Endothelial cell of umbilical vein (primary cell): ENCODE measurements around the gene C12orf76. TPM values are rescaled to one million over a fixed set of nuclear protein-coding genes. Genes with fewer than 3 reads are reported as not detected.

Source experiments
- BruUV-seq: library from RNA; stranded (reverse); fragments of 400-500 nt; replicated peaks from 2 replicates; lab custom pipeline; 2021; lab: Mats Ljungman, UMichigan
- CTCF ChIA-PET: fragments of 300-600, 350-600 bp; sonication (Branson Sonifier 250); formaldehyde crosslinking; loops from one replicate; lab custom pipeline; 2021; ENCODE audit warnings: antibody characterized with exemption, inconsistent platforms; lab: Charles Lee
- POLR2A ChIA-PET: fragments of 300-600, 350-600 bp; sonication (Branson Sonifier 250); formaldehyde crosslinking; loops from one replicate; lab custom pipeline; 2021; ENCODE audit warnings: antibody characterized with exemption, inconsistent platforms; lab: Charles Lee
- DNase-seq: peaks from one replicate; pipeline ENCODE4 v3.0.0-alpha.2; 2011; ENCODE audit warnings: low read depth, low spot score
- FAIRE-seq: peaks from 2 replicates; lab custom pipeline; 2011; peaks lifted over from hg19 to GRCh38; lab: Jason Lieb, UNC
- H2AFZ ChIP-seq: 2 replicates; pipeline ENCODE4 v1.6.0; 2012; ENCODE audit warnings: low read depth, low read length, control low read depth, inconsistent platforms
- H3K27ac ChIP-seq: 2 replicates; pipeline ENCODE4 v1.5.1; 2011; ENCODE audit warnings: low read depth, mild to moderate bottlenecking, control low read depth, low read length, moderate library complexity; ENCODE audit not compliant: insufficient read depth
- H3K27me3 ChIP-seq, 2 experiments: 2 replicates each; pipeline versions ENCODE4 v1.6.0 to v1.6.1; 2011; ENCODE audit warnings: low read length in 2 of 2, mixed read lengths in 1 of 2; ENCODE audit not compliant: control insufficient read depth in 2 of 2, insufficient read depth in 2 of 2
- H3K36me3 ChIP-seq, 2 experiments: 2 replicates in 1 of 2; 3 replicates in 1 of 2; pipeline ENCODE4 v1.5.1; 2011; ENCODE audit warnings: low read length in 2 of 2, mild to moderate bottlenecking in 1 of 2, moderate library complexity in 1 of 2; ENCODE audit not compliant: control insufficient read depth in 2 of 2, insufficient read depth in 2 of 2; ENCODE audit errors: extremely low read depth in 1 of 2
- H3K4me1 ChIP-seq: 3 replicates; pipeline ENCODE4 v1.5.1; 2011; ENCODE audit warnings: mild to moderate bottlenecking, low read length; ENCODE audit not compliant: control insufficient read depth, insufficient read depth; ENCODE audit errors: extremely low read depth
- H3K4me2 ChIP-seq: 2 replicates; pipeline ENCODE4 v1.6.1; 2011; ENCODE audit warnings: low read length, control low read depth, mixed read lengths; ENCODE audit not compliant: insufficient read depth
- H3K4me3 ChIP-seq, 3 experiments: fragments of 200-600 bp in 1 of 3; sonication (generic), shearing (Covaris generic) in 1 of 3; replicated peaks in 1 of 3; 2 replicates each; pipeline ENCODE4 v1.5.1; 2011 to 2016; ENCODE audit warnings: control low read depth in 3 of 3, low read length in 3 of 3, mild to moderate bottlenecking in 2 of 3, inconsistent platforms in 1 of 3, low read depth in 1 of 3, moderate library complexity in 1 of 3; ENCODE audit not compliant: insufficient read depth in 1 of 3
- H3K79me2 ChIP-seq: 2 replicates; pipeline ENCODE4 v1.6.0; 2012; ENCODE audit warnings: low read length, inconsistent platforms; ENCODE audit not compliant: control insufficient read depth, insufficient read depth
- H3K9ac ChIP-seq: replicated peaks from 2 replicates; pipeline ENCODE3; 2011; ENCODE audit warnings: low read length, control low read depth; ENCODE audit not compliant: insufficient read depth; ENCODE audit errors: extremely low read depth
- H3K9me1 ChIP-seq: replicated peaks from 3 replicates; pipeline ENCODE4 v1.6.0; 2011; ENCODE audit warnings: mild to moderate bottlenecking, low read length; ENCODE audit not compliant: control insufficient read depth, insufficient read depth; ENCODE audit errors: extremely low read depth
- H3K9me3 ChIP-seq: replicated peaks from 2 replicates; pipeline ENCODE4 v1.5.1; 2012; ENCODE audit warnings: low read length, inconsistent platforms; ENCODE audit not compliant: control insufficient read depth, insufficient read depth
- H4K20me1 ChIP-seq: replicated peaks from 2 replicates; pipeline ENCODE3; 2011; ENCODE audit warnings: mild to moderate bottlenecking, low read length; ENCODE audit not compliant: control insufficient read depth, insufficient read depth; ENCODE audit errors: extremely low read depth
- EZH2 ChIP-seq: IDR thresholded peaks from 2 replicates; pipeline ENCODE4 v1.6.1; 2012; ENCODE audit warnings: borderline replicate concordance, low read depth, mild to moderate bottlenecking, moderate library complexity, low read length, inconsistent platforms; ENCODE audit not compliant: severe bottlenecking
- GATA2 ChIP-seq: IDR thresholded peaks from 2 replicates; pipeline ENCODE4 v1.7.0; 2011; ENCODE audit warnings: low read depth, mild to moderate bottlenecking, moderate library complexity, mixed read lengths, low read length; ENCODE audit not compliant: insufficient read length, insufficient read depth
- JUN ChIP-seq: IDR thresholded peaks from 2 replicates; pipeline ENCODE4 v1.6.1; 2011; ENCODE audit warnings: borderline replicate concordance, low read depth; ENCODE audit not compliant: insufficient read length, insufficient read depth
- MYC ChIP-seq: IDR thresholded peaks from one replicate; pipeline ENCODE4 v1.6.1; 2011; ENCODE audit warnings: mild to moderate bottlenecking, low read depth, low read length
- POLR2A ChIP-seq: IDR thresholded peaks from 2 replicates; pipeline ENCODE4 v1.6.1; 2012; ENCODE audit warnings: low read depth, mild to moderate bottlenecking, control low read depth, low read length
- POLR2AphosphoS5 ChIP-seq: IDR thresholded peaks from 2 replicates; pipeline ENCODE4 v1.6.1; 2012; ENCODE audit warnings: low read depth, mild to moderate bottlenecking, control low read depth, low read length, moderate library complexity; ENCODE audit not compliant: insufficient read depth
- dilution Hi-C: fragments of 300-500 bp; cut with MboI; formaldehyde crosslinking; loops from one replicate; pipeline ENCODE4 v1.15.0; 2019; ENCODE audit warnings: low sequenced_read_pairs; ENCODE audit not compliant: extremely low pct_ligation_motif_present
- intact Hi-C: fragments of 100-400 bp; cut with micrococcal nuclease; formaldehyde crosslinking; loops from one replicate; pipeline ENCODE4 v1.10.0; 2022
- polyA plus RNA-seq, 4 experiments: library from polyadenylated mRNA; depleted of rRNA in 3 of 4; stranded (reverse) in 3 of 4; unstranded in 1 of 4; fragments of >200 nt; gene quantifications; 2 replicates each; pipeline versions ENCODE4 v1.2.1 to v1.2.3, GENCODE V29; 2011 to 2012; ENCODE audit warnings: missing spikeins in 1 of 4
- total RNA-seq: library from RNA; stranded (reverse); gene quantifications from 2 replicates; pipeline ENCODE4 v1.2.3, GENCODE V29; 2021
- TF ChIP-seq, protein P1 (sequence below), 2 donors: IDR thresholded peaks; 1 replicate in 1 of 2; 2 replicates in 1 of 2; pipeline ENCODE4 v1.5.1; 2011; ENCODE audit warnings: low read length in 2 of 2, mild to moderate bottlenecking in 2 of 2, moderate library complexity in 2 of 2, control low read depth in 1 of 2, inconsistent platforms in 1 of 2, low read depth in 1 of 2; ENCODE audit not compliant: insufficient read depth in 1 of 2; ENCODE audit errors: extremely low read depth in 1 of 2
- TF ChIP-seq, protein P2 (sequence below): IDR thresholded peaks from 2 replicates; pipeline ENCODE4 v1.6.1; 2011; ENCODE audit not compliant: insufficient read depth, insufficient read length

Gene C12orf76
- total and polyA plus RNA-seq, 2 donors (not counting 3 experiments of a cell fraction or from before 2014, with no cell fraction given), result 13.4 to 17.1 TPM

DNA sequence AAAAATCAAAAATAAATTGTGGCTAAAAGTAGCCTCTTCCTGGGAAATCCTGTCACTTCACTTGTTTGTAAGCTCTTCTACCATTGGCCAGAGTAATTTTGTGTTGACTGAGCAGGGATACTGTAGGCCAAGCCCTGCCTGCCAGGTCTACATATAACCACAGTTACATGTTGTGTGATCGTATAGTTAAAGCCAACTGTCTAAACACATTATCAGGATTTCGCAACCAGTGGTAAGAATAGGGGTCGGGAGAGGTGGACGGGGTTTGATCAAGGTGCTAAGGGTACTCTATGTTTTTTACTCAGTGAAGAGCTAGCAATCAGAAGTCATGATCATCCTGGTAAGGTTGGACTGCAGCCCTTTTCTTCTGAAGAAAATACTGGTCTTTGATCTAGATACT lies 35.7 kb downstream of the C12orf76 start:
- H3K27ac ChIP-seq, result no peak overlapping the region
- ChIA-PET POLR2A (no interaction called here), CTCF (interaction anchor here (1.0 to 1.3 kb wide), 2 partner anchors 11 to 14 kb away, joined by 3 to 4 read pairs; no protein-coding TSS in a partner anchor)

More for the DNA sequence above, 35.7 kb downstream of the C12orf76 start:
- H3K4me2 ChIP-seq, result no peak overlapping the region
- TF ChIP-seq GATA2 (no peak), POLR2AphosphoS5 (no peak), EZH2 (no peak), POLR2A (no peak), JUN (no peak), MYC (no peak)
- TF ChIP-seq, protein P1, sequence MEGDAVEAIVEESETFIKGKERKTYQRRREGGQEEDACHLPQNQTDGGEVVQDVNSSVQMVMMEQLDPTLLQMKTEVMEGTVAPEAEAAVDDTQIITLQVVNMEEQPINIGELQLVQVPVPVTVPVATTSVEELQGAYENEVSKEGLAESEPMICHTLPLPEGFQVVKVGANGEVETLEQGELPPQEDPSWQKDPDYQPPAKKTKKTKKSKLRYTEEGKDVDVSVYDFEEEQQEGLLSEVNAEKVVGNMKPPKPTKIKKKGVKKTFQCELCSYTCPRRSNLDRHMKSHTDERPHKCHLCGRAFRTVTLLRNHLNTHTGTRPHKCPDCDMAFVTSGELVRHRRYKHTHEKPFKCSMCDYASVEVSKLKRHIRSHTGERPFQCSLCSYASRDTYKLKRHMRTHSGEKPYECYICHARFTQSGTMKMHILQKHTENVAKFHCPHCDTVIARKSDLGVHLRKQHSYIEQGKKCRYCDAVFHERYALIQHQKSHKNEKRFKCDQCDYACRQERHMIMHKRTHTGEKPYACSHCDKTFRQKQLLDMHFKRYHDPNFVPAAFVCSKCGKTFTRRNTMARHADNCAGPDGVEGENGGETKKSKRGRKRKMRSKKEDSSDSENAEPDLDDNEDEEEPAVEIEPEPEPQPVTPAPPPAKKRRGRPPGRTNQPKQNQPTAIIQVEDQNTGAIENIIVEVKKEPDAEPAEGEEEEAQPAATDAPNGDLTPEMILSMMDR (IDR thresholded peaks at IDR 0.05; ENCODE audit: extremely low read depth in 1 of 2, insufficient read depth in 1 of 2, low read depth in 1 of 2, low read length in 2 of 2), result no peak
- TF ChIP-seq, protein P2, sequence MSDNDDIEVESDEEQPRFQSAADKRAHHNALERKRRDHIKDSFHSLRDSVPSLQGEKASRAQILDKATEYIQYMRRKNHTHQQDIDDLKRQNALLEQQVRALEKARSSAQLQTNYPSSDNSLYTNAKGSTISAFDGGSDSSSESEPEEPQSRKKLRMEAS, result no peak
- dilution Hi-C loops (no loop called here), intact Hi-C loops (no loop called here)
- no peaks in the 10 kb centered on the region for H4K20me1 ChIP-seq
- FAIRE-seq (no peak), DNase-seq (no peak)
- no peaks in the 10 kb centered on the region for H3K27me3 ChIP-seq
- H2AFZ ChIP-seq, result no peak overlapping the region
- H3K79me2 ChIP-seq, result peaks cover 3% of the 10 kb centered on the region
- H3K9me1 ChIP-seq, result no peaks in the 10 kb centered on the region
- peaks cover 6% of the 10 kb centered on the region for H3K4me1 ChIP-seq
- H3K4me3 ChIP-seq, result no peak overlapping the region
- BruUV-seq, result no TSS peak
- H3K9ac ChIP-seq, result no peak overlapping the region
- no peaks in the 10 kb centered on the region for H3K9me3 ChIP-seq
- H3K36me3 ChIP-seq, result no peaks in the 10 kb centered on the region
